ENCODE data around the gene SETMAR.

SETMAR gene

GRCh38 chr3:4355401-4356219 is 52.4 kb downstream of the SETMAR start:
- DNase-seq, result no peak

GRCh38 chr3:4356220-4356540 is 53.0 kb downstream of the SETMAR start:
- DNase-seq, result no peak

GRCh38 chr3:4356546-4357410 is 53.6 kb downstream of the SETMAR start:
- DNase-seq, result no peak

GRCh38 chr3:4358273-4358672 is 55.1 kb downstream of the SETMAR start:
- no peak for DNase-seq

- no peak for DNase-seq
These were observed 56.8 kb downstream of the SETMAR start for GRCh38 chr3:4359805-4360502.

GRCh38 chr3:4360817-4361216 is 57.6 kb downstream of the SETMAR start:
- DNase-seq, result no peak

- DNase-seq, result no peak
These were observed 59.4 kb downstream of the SETMAR start for GRCh38 chr3:4362523-4362922.

All from NK-92 treated with Interleukin-12 subunit alpha and Interleukin-12 subunit beta, amount 100 ng/mL, for 24 hours (cell line).